K562 (cell line): Measurements from ENCODE around the gene CFAP141. TPM values are rescaled to one million over a fixed set of nuclear protein-coding genes. Genes with fewer than 3 reads are reported as not detected.

Experiments
- C11orf30 ChIP-seq: fragments of 450-650 bp; IDR thresholded peaks from 2 replicates; pipeline ENCODE4 v1.6.1; 2016; ENCODE audit warnings: low read depth, mild to moderate bottlenecking
- CXXC5 ChIP-seq: fragments of 250-450 bp; sonication (Bioruptor Pico); IDR thresholded peaks from 2 replicates; pipeline ENCODE4 v1.8.0; 2022; ENCODE audit warnings: inconsistent platforms, mild to moderate bottlenecking, moderate library complexity
- EGR1 ChIP-seq: fragments of 450-650 bp; conservative IDR thresholded peaks from 2 replicates; pipeline ENCODE4 v1.6.1; 2017; ENCODE audit warnings: mild to moderate bottlenecking
- FOXA3 ChIP-seq, 2 experiments: fragments of 450-650 bp in 1 of 2; sonication (generic) in 1 of 2; formaldehyde crosslinking; IDR thresholded peaks in 1 of 2; conservative IDR thresholded peaks in 1 of 2; 2 replicates each; pipeline versions ENCODE4 v1.4.0 to v1.8.0; 2020 to 2022; ENCODE audit warnings: mild to moderate bottlenecking in 2 of 2, missing genetic modification reagents in 1 of 2
- GABPB1 ChIP-seq: sonication (generic); formaldehyde crosslinking; IDR thresholded peaks from 2 replicates; pipeline ENCODE4 v1.8.0; 2022; ENCODE audit warnings: mild to moderate bottlenecking, missing genetic modification reagents
- THAP7 ChIP-seq: fragments of 250-450 bp; sonication (Bioruptor Pico); IDR thresholded peaks from 2 replicates; pipeline ENCODE4 v1.5.0; 2021
- THRB ChIP-seq: fragments of 450-650 bp; formaldehyde crosslinking; conservative IDR thresholded peaks from 2 replicates; pipeline ENCODE4 v1.4.0; 2022; ENCODE audit warnings: mild to moderate bottlenecking, missing genetic modification characterization
- ZNF197 ChIP-seq: fragments of 200-800 bp; sonication (Bioruptor generic); IDR thresholded peaks from 2 replicates; pipeline ENCODE4 v1.6.1; 2016; ENCODE audit warnings: low read depth, missing genetic modification characterization, missing compliant biosample characterization
- ZNF584 ChIP-seq: fragments of 200-800 bp; sonication (Bioruptor generic); IDR thresholded peaks from 2 replicates; pipeline ENCODE4 v1.6.1; 2016; ENCODE audit warnings: low read depth, mild to moderate bottlenecking, missing genetic modification characterization, missing compliant biosample characterization
- ZSCAN32 ChIP-seq: fragments of 450-650 bp; formaldehyde crosslinking; IDR thresholded peaks from 2 replicates; pipeline ENCODE4 v1.4.0; 2020; ENCODE audit warnings: mild to moderate bottlenecking, moderate library complexity
- polyA plus RNA-seq, 8 experiments: library from polyadenylated mRNA; depleted of rRNA in 4 of 8; stranded (reverse) in 5 of 8; unstranded in 3 of 8; fragments of >200 nt; fragmentation: Nextera tagmentation in 2 of 8; fragmentation: Illumina TruSeq in 1 of 8; extraction: Ambion mirVana in 2 of 8; extraction: Trizol in 1 of 8; gene quantifications; 2 replicates each; pipeline versions ENCODE4 v1.2.1 to v1.2.3, GENCODE V29; 2011 to 2014; ENCODE audit warnings: inconsistent platforms in 1 of 8, missing spikeins in 1 of 8
- total RNA-seq, 7 experiments: library from RNA; depleted of rRNA in 6 of 7; stranded (reverse); fragments of >200 nt in 6 of 7; fragmentation: Illumina TruSeq in 2 of 7; extraction: Trizol in 2 of 7; gene quantifications; 2 replicates each; pipeline versions ENCODE4 v1.2.1 to v1.2.3, GENCODE V29; 2011 to 2021; ENCODE audit warnings: low replicate concordance in 1 of 7
- TF ChIP-seq, protein P1 (sequence below): sonication (generic); formaldehyde crosslinking; IDR thresholded peaks from 2 replicates; pipeline ENCODE4 v1.8.1; 2023; ENCODE audit warnings: mild to moderate bottlenecking, missing genetic modification reagents
- TF ChIP-seq, protein P2 (sequence below): sonication (generic); formaldehyde crosslinking; IDR thresholded peaks from 2 replicates; pipeline ENCODE4 v1.8.0; 2022; ENCODE audit warnings: missing genetic modification reagents, mild to moderate bottlenecking, moderate library complexity, borderline replicate concordance
- TF ChIP-seq, protein P3 (sequence below): fragments of 200-800 bp; sonication (Bioruptor generic); IDR thresholded peaks from 2 replicates; pipeline ENCODE4 v1.6.1; 2017; ENCODE audit warnings: missing genetic modification characterization, missing compliant biosample characterization

CFAP141 gene
- total and polyA plus RNA-seq, 9 of the 15 experiments (the other 6 are each of a cell fraction or from before 2014, with no cell fraction given), result not detected

- TF ChIP-seq THAP7 (CRISPR knock-in tag) (no peak), CXXC5 (CRISPR knock-in tag) (peak; percentile 21; the same call in 1 of the 2 replicates), FOXA3 (CRISPR knock-in tag; conservative IDR thresholded peaks at IDR 0.05 in 1 of 2, IDR thresholded peaks at IDR 0.05 in 1 of 2) (no peak), ZNF197 (CRISPR knock-in tag) (no peak), EGR1 (no peak), THRB (CRISPR knock-in tag) (0 out of 2 replicates have a peak, but pooled peaks have one; percentile 5), ZSCAN32 (CRISPR knock-in tag) (no peak), C11orf30 (peak; percentile 44), GABPB1 (CRISPR knock-in tag) (no peak), ZNF584 (CRISPR knock-in tag) (0 out of 2 replicates have a peak, but pooled peaks have one; percentile 25)
- TF ChIP-seq, protein P1, sequence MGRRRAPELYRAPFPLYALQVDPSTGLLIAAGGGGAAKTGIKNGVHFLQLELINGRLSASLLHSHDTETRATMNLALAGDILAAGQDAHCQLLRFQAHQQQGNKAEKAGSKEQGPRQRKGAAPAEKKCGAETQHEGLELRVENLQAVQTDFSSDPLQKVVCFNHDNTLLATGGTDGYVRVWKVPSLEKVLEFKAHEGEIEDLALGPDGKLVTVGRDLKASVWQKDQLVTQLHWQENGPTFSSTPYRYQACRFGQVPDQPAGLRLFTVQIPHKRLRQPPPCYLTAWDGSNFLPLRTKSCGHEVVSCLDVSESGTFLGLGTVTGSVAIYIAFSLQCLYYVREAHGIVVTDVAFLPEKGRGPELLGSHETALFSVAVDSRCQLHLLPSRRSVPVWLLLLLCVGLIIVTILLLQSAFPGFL (CRISPR knock-in tag), result no peak
- TF ChIP-seq, protein P2, sequence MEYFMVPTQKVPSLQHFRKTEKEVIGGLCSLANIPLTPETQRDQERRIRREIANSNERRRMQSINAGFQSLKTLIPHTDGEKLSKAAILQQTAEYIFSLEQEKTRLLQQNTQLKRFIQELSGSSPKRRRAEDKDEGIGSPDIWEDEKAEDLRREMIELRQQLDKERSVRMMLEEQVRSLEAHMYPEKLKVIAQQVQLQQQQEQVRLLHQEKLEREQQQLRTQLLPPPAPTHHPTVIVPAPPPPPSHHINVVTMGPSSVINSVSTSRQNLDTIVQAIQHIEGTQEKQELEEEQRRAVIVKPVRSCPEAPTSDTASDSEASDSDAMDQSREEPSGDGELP (CRISPR knock-in tag), result no peak
- TF ChIP-seq, protein P3, sequence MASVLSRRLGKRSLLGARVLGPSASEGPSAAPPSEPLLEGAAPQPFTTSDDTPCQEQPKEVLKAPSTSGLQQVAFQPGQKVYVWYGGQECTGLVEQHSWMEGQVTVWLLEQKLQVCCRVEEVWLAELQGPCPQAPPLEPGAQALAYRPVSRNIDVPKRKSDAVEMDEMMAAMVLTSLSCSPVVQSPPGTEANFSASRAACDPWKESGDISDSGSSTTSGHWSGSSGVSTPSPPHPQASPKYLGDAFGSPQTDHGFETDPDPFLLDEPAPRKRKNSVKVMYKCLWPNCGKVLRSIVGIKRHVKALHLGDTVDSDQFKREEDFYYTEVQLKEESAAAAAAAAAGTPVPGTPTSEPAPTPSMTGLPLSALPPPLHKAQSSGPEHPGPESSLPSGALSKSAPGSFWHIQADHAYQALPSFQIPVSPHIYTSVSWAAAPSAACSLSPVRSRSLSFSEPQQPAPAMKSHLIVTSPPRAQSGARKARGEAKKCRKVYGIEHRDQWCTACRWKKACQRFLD (CRISPR knock-in tag), result peak; percentile 62; the same call in 1 of the 2 replicates
- TF ChIP-seq, all 486 proteins: peak for 12
Observed at GRCh38 chr1:154158307-154159125, 47.6 kb downstream of the CFAP141 start (continued).
